Nephron (organoid): Measurements from ENCODE around the gene PCDHB5.
A peak's percentile ranks its signal among the peaks of the same experiment; 100 is the strongest.
"Not testable (repeated sequence)": the region's sequence is repeated elsewhere in the genome, so short reads cannot be mapped to it uniquely, and the experiment has no call there.

ENCODE experiments used
- H3K27ac Mint-ChIP-seq, 3 experiments: 2 replicates each; pipeline ENCODE4 v1.8.0; 2020; ENCODE audit warnings: mixed read lengths in 3 of 3, mild to moderate bottlenecking in 2 of 3, moderate library complexity in 1 of 3
- H3K27me3 Mint-ChIP-seq: 2 replicates; pipeline ENCODE4 v1.8.0; 2021; ENCODE audit warnings: low read depth, mild to moderate bottlenecking, moderate library complexity, mixed read lengths
- H3K36me3 Mint-ChIP-seq: 2 replicates; pipeline ENCODE4 v1.8.0; 2020; ENCODE audit warnings: low read depth, mixed read lengths
- H3K4me1 Mint-ChIP-seq: 2 replicates; pipeline ENCODE4 v1.8.0; 2020; ENCODE audit warnings: mixed read lengths
- H3K4me3 Mint-ChIP-seq, 3 experiments: 2 replicates each; pipeline ENCODE4 v1.8.0; 2020; ENCODE audit warnings: mild to moderate bottlenecking in 3 of 3, mixed read lengths in 3 of 3, moderate library complexity in 2 of 3
- H3K9me3 Mint-ChIP-seq: 2 replicates; pipeline ENCODE4 v1.8.0; 2020; ENCODE audit warnings: mixed read lengths
- CTCF ChIP-seq, 3 experiments: fragments of 200-600 bp; sonication (generic); IDR thresholded peaks; one replicate each; pipeline ENCODE4 v1.5.0; 2021; ENCODE audit warnings: antibody characterized with exemption in 3 of 3; ENCODE audit not compliant: unreplicated experiment in 3 of 3

PCDHB5 gene

GRCh38 chr5:141180313-141180712 is 45.3 kb downstream of the PCDHB5 start:
- Mint-ChIP-seq H3K9me3 (peaks cover 40% of the 10 kb centered on the region), H3K36me3 (peaks cover 40% of the 10 kb centered on the region), H3K4me1 (no peaks in the 10 kb centered on the region), H3K27ac (no peak overlapping the region), H3K27me3 (peaks cover 3% of the 10 kb centered on the region), H3K4me3 (no peak overlapping the region)
- TF ChIP-seq CTCF (IDR thresholded peaks at IDR 0.05; ENCODE audit: unreplicated experiment in 3 of 3) = no peak

- Mint-ChIP-seq H3K27me3 (peaks cover 3% of the 10 kb centered on the region), H3K4me1 (no peaks in the 10 kb centered on the region), H3K36me3 (peaks cover 57% of the 10 kb centered on the region), H3K27ac (peak within 1 kb of the TSS; percentile 90 to 99 (median 98)), H3K4me3 (peak within 1 kb of the TSS; percentile 89 to 94 (median 91)), H3K9me3 (peaks cover 55% of the 10 kb centered on the region)
- peak; percentile 33 to 50 (median 35) for TF ChIP-seq CTCF (IDR thresholded peaks at IDR 0.05; ENCODE audit: unreplicated experiment in 3 of 3)
These were observed 47.2 kb downstream of the PCDHB5 start, which contains the start of gene PCDHB16 for GRCh38 chr5:141182248-141182647. Gene PCDHB16, plus strand, starts transcription at chr5:141182387. Its CDS starts 173 bp downstream, at chr5:141182560.

- H3K27ac Mint-ChIP-seq, H3K4me3 Mint-ChIP-seq, H3K27me3 Mint-ChIP-seq, H3K4me1 Mint-ChIP-seq: not testable (repeated sequence)
- H3K36me3 Mint-ChIP-seq = peaks cover 72% of the 10 kb centered on the region
- H3K9me3 Mint-ChIP-seq = peaks cover 67% of the 10 kb centered on the region
These were observed 49.3 kb downstream of the PCDHB5 start for GRCh38 chr5:141184117-141184855.

- H3K9me3 Mint-ChIP-seq = peaks cover 67% of the 10 kb centered on the region
- peak within 1 kb of the TSS; percentile 35 to 80 (median 77) for H3K27ac Mint-ChIP-seq
- peak within 1 kb of the TSS; percentile 71 to 83 (median 81) for H3K4me3 Mint-ChIP-seq
- H3K27me3 Mint-ChIP-seq = peaks cover 3% of the 10 kb centered on the region
- H3K4me1 Mint-ChIP-seq = no peaks in the 10 kb centered on the region
- peak; percentile 13 to 40 (median 27) for TF ChIP-seq CTCF (IDR thresholded peaks at IDR 0.05; ENCODE audit: unreplicated experiment in 3 of 3)
- peaks cover 85% of the 10 kb centered on the region for H3K36me3 Mint-ChIP-seq
These were observed 52.0 kb downstream of the PCDHB5 start, which contains the start of gene PCDHB9 for GRCh38 chr5:141186897-141187512. Gene PCDHB9, plus strand, starts transcription at chr5:141187161. Its CDS starts 158 bp downstream, at chr5:141187319.
